ENCODE measurements around the gene SPATA31D4. TPM values are rescaled to one million over a fixed set of nuclear protein-coding genes. Genes with fewer than 3 reads are reported as not detected.
"Not testable (repeated sequence)": the region's sequence is repeated elsewhere in the genome, so short reads cannot be mapped to it uniquely, and the experiment has no call there.

The SPATA31D4 gene
- total RNA-seq, 3 donors from 2014 or later = not detected

DNA sequence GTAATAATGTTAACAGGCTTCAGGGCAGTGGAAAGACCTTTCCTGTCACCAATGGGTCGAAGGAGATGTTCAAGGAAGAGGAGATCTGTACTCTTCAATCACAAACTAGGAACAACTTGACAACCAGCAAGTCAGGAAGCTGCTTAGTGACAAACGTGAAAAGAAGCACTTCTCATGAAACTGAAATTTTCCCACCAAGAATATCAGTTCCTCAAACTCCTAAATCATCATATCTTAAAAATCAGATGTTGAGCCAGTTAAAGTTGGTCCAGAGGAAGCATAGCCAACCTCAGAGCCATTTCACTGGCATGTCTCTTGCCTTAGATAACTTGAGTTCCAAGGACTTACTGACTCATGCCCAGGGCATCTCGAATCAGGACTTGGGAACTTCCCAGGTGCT lies 9.7 kb upstream of the SPATA31D4 start:
- H3K36me3 Mint-ChIP-seq (ENCODE audit: insufficient read depth); H3K27me3 Mint-ChIP-seq (ENCODE audit: low read depth); H3K4me3 Mint-ChIP-seq; ATAC-seq; H3K9me3 Mint-ChIP-seq; H3K4me1 Mint-ChIP-seq (ENCODE audit: low read depth); DNase-seq: not testable (repeated sequence)

GRCh38 chr9:81930147-81930546 lies 1.9 kb downstream of the SPATA31D4 start:
- H3K4me1 Mint-ChIP-seq (ENCODE audit: low read depth); ATAC-seq; H3K4me3 Mint-ChIP-seq; DNase-seq; H3K27me3 Mint-ChIP-seq (ENCODE audit: low read depth); H3K9me3 Mint-ChIP-seq; H3K36me3 Mint-ChIP-seq (ENCODE audit: insufficient read depth): not testable (repeated sequence)

GRCh38 chr9:81933547-81933946 lies 5.3 kb downstream of the SPATA31D4 start:
- not testable (repeated sequence) for H3K36me3 Mint-ChIP-seq (ENCODE audit: insufficient read depth); H3K9me3 Mint-ChIP-seq; H3K27me3 Mint-ChIP-seq (ENCODE audit: low read depth); H3K4me1 Mint-ChIP-seq (ENCODE audit: low read depth); DNase-seq; ATAC-seq; H3K4me3 Mint-ChIP-seq

- H3K36me3 Mint-ChIP-seq (ENCODE audit: insufficient read depth); H3K4me1 Mint-ChIP-seq (ENCODE audit: low read depth); ATAC-seq; H3K9me3 Mint-ChIP-seq; DNase-seq; H3K27me3 Mint-ChIP-seq (ENCODE audit: low read depth); H3K4me3 Mint-ChIP-seq: not testable (repeated sequence)
These were observed 15.2 kb downstream of the SPATA31D4 start, which contains the start of gene SPATA31D3 for GRCh38 chr9:81943393-81943792. Gene SPATA31D3, plus strand, starts transcription at chr9:81943500. Its CDS starts 86 bp downstream, at chr9:81943586.

GRCh38 chr9:81948650-81949049 lies 20.4 kb downstream of the SPATA31D4 start:
- H3K36me3 Mint-ChIP-seq (ENCODE audit: insufficient read depth); ATAC-seq; H3K4me3 Mint-ChIP-seq: not testable (repeated sequence)

DNA sequence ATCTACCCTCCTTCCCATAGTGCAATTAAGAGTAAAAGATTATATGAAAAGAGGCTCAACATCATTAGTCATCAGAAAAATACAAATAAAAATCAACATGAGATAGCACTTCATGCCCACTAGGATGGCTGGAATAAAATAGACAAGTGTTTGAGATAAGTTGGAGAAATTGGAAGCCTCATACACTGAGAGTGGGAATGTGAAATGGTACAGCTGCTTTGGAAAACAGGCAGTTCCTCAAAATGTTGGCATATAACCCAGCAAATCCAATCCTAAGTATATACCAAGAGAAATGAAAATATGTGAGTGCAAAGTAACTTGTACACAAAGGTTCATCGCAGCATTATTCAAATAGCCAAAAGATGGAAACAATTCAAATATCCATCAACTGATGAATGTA lies 24.9 kb downstream of the SPATA31D4 start:
- Mint-ChIP-seq H3K9me3 (peaks cover 24% of the 10 kb centered on the region), H3K36me3 (ENCODE audit: insufficient read depth) (no peaks in the 10 kb centered on the region), H3K4me1 (ENCODE audit: low read depth) (no peaks in the 10 kb centered on the region), H3K27me3 (ENCODE audit: low read depth) (no peaks in the 10 kb centered on the region), H3K4me3 (no peak overlapping the region)
- DNase-seq (no peak), ATAC-seq (no peak)

More at GRCh38 chr9:81948650-81949049, 20.4 kb downstream of the SPATA31D4 start:
- not testable (repeated sequence) for DNase-seq; H3K27me3 Mint-ChIP-seq (ENCODE audit: low read depth); H3K9me3 Mint-ChIP-seq; H3K4me1 Mint-ChIP-seq (ENCODE audit: low read depth)

DNA sequence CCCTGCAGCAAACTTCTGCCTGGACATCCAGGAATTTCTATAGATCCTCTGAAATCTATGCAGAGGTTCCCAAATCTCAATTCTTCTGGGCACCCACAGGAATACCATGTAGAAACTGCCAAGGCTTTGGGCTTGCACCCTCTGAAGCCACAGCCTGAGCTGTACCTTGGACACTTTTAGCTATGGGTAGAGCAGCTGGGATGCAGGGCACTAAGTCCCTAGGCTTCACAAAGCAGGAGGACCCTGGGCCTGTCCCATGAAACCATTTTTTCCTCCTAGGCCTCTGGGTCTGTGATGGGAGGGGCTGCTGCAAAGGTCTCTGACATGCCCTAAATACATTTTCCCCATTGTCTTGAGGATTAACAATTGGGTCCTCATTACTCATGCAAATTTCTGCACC lies 27.4 kb downstream of the SPATA31D4 start:
- Mint-ChIP-seq H3K27me3 (ENCODE audit: low read depth) (no peaks in the 10 kb centered on the region), H3K9me3 (peaks cover 24% of the 10 kb centered on the region), H3K4me3 (no peak overlapping the region), H3K4me1 (ENCODE audit: low read depth) (no peaks in the 10 kb centered on the region), H3K36me3 (ENCODE audit: insufficient read depth) (no peaks in the 10 kb centered on the region)
- ATAC-seq (no peak), DNase-seq (no peak)

- no peaks in the 10 kb centered on the region for H3K9me3 Mint-ChIP-seq
- no peaks in the 10 kb centered on the region for H3K36me3 Mint-ChIP-seq (ENCODE audit: insufficient read depth)
- H3K4me3 Mint-ChIP-seq = no peak overlapping the region
- H3K4me1 Mint-ChIP-seq (ENCODE audit: low read depth) = no peaks in the 10 kb centered on the region
- H3K27me3 Mint-ChIP-seq (ENCODE audit: low read depth) = no peaks in the 10 kb centered on the region
- ATAC-seq = no peak
- no peak for DNase-seq
These were observed 36.3 kb downstream of the SPATA31D4 start for GRCh38 chr9:81964218-81965171.

DNA sequence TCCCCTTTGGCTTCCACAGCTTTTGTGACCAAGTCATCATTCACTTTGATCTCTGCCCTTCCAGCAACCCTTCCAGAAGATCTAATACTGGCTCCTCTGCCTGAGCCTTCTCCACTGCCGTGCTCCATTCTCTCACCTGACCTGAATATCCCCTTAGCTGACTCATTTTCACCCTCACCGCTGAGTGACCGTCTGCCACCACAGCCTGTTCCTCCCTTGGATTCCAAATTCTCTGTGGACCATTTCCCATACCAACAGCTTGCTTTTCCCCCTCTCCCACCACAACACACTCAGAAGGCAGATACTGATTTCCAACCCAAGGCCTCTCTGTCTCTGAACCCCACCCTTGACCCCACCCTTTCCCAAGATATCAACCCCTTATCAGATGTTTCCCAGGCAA lies 39.8 kb downstream of the SPATA31D4 start:
- Mint-ChIP-seq H3K9me3 (no peaks in the 10 kb centered on the region), H3K4me1 (ENCODE audit: low read depth) (no peaks in the 10 kb centered on the region), H3K27me3 (ENCODE audit: low read depth) (no peaks in the 10 kb centered on the region), H3K4me3 (no peak overlapping the region), H3K36me3 (ENCODE audit: insufficient read depth) (no peaks in the 10 kb centered on the region)
- DNase-seq (no peak), ATAC-seq (no peak)

DNA sequence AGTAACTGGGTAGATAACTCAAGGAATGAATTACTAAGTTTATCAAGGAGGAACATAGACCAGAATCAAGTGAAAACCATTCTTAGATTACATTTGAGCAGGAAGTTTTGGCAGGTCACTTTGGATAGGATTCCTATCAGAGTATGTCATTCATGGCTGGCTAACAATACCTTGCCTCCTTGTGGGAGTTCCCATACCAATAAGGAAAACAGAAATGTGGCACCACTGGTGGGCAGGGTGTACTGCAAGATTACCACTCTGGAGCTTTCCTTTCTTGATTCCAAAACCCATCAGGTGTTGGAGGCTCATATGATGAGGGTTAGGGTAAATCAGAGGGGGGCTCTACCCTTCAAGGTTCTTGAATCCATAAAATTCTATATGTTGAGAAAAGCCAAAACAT lies 41.7 kb downstream of the SPATA31D4 start:
- H3K4me1 Mint-ChIP-seq (ENCODE audit: low read depth) = no peaks in the 10 kb centered on the region
- no peak for ATAC-seq
- H3K36me3 Mint-ChIP-seq (ENCODE audit: insufficient read depth) = no peaks in the 10 kb centered on the region

GRCh38 chr9:81971727-81972126 lies 43.5 kb downstream of the SPATA31D4 start:
- peaks cover 10% of the 10 kb centered on the region for H3K9me3 Mint-ChIP-seq
- no peak for DNase-seq
- no peak for ATAC-seq
- H3K4me3 Mint-ChIP-seq = no peak overlapping the region
- H3K36me3 Mint-ChIP-seq (ENCODE audit: insufficient read depth) = no peaks in the 10 kb centered on the region
- no peaks in the 10 kb centered on the region for H3K27me3 Mint-ChIP-seq (ENCODE audit: low read depth)
- no peaks in the 10 kb centered on the region for H3K4me1 Mint-ChIP-seq (ENCODE audit: low read depth)

More for the DNA sequence above, 41.7 kb downstream of the SPATA31D4 start:
- DNase-seq = no peak
- no peaks in the 10 kb centered on the region for H3K27me3 Mint-ChIP-seq (ENCODE audit: low read depth)
- peaks cover 7% of the 10 kb centered on the region for H3K9me3 Mint-ChIP-seq
- no peak overlapping the region for H3K4me3 Mint-ChIP-seq

GRCh38 chr9:81974764-81975163 lies 46.5 kb downstream of the SPATA31D4 start:
- DNase-seq (no peak), ATAC-seq (no peak)
- Mint-ChIP-seq H3K4me1 (ENCODE audit: low read depth) (no peaks in the 10 kb centered on the region), H3K9me3 (peaks cover 10% of the 10 kb centered on the region), H3K27me3 (ENCODE audit: low read depth) (no peaks in the 10 kb centered on the region), H3K4me3 (no peak overlapping the region), H3K36me3 (ENCODE audit: insufficient read depth) (no peaks in the 10 kb centered on the region)

- peaks cover 10% of the 10 kb centered on the region for H3K9me3 Mint-ChIP-seq
- no peaks in the 10 kb centered on the region for H3K27me3 Mint-ChIP-seq (ENCODE audit: low read depth)
- ATAC-seq (no peak), DNase-seq (no peak)
- H3K4me1 Mint-ChIP-seq (ENCODE audit: low read depth) = no peaks in the 10 kb centered on the region
- no peak overlapping the region for H3K4me3 Mint-ChIP-seq
- no peaks in the 10 kb centered on the region for H3K36me3 Mint-ChIP-seq (ENCODE audit: insufficient read depth)
These were observed 48.1 kb downstream of the SPATA31D4 start for GRCh38 chr9:81976351-81976750.

GRCh38 chr9:81979196-81979595 lies 51.0 kb downstream of the SPATA31D4 start:
- no peak for DNase-seq
- no peaks in the 10 kb centered on the region for H3K36me3 Mint-ChIP-seq (ENCODE audit: insufficient read depth)
- ATAC-seq = no peak
- no peaks in the 10 kb centered on the region for H3K4me1 Mint-ChIP-seq (ENCODE audit: low read depth)
- H3K9me3 Mint-ChIP-seq = peaks cover 10% of the 10 kb centered on the region
- H3K4me3 Mint-ChIP-seq = no peak overlapping the region
- H3K27me3 Mint-ChIP-seq (ENCODE audit: low read depth) = no peaks in the 10 kb centered on the region

- Mint-ChIP-seq H3K9me3 (peaks cover 4% of the 10 kb centered on the region), H3K4me3 (no peak overlapping the region), H3K36me3 (ENCODE audit: insufficient read depth) (no peaks in the 10 kb centered on the region), H3K27me3 (ENCODE audit: low read depth) (no peaks in the 10 kb centered on the region), H3K4me1 (ENCODE audit: low read depth) (no peaks in the 10 kb centered on the region)
- no peak for DNase-seq
- ATAC-seq = no peak
These were observed 52.3 kb downstream of the SPATA31D4 start for GRCh38 chr9:81980568-81980967.

Measured in activated T-cell treated with anti-CD3 and anti-CD28 coated beads, Interleukin-2, amount 50 U/mL, for 4 hours (primary cell).